HG02588 (cell line): ENCODE measurements around the gene RNF44.
A peak's percentile ranks its signal among the peaks of the same experiment; 100 is the strongest.
"Not testable (repeated sequence)": the region's sequence is repeated elsewhere in the genome, so short reads cannot be mapped to it uniquely, and the experiment has no call there.

Source experiments
- ATAC-seq: cut with Tn5 transposase; IDR thresholded peaks from one replicate; pipeline ENCODE4 v1.9.1; 2021; ENCODE audit warnings: mild to moderate bottlenecking, moderate library complexity; ENCODE audit not compliant: unreplicated experiment

RNF44 gene

DNA sequence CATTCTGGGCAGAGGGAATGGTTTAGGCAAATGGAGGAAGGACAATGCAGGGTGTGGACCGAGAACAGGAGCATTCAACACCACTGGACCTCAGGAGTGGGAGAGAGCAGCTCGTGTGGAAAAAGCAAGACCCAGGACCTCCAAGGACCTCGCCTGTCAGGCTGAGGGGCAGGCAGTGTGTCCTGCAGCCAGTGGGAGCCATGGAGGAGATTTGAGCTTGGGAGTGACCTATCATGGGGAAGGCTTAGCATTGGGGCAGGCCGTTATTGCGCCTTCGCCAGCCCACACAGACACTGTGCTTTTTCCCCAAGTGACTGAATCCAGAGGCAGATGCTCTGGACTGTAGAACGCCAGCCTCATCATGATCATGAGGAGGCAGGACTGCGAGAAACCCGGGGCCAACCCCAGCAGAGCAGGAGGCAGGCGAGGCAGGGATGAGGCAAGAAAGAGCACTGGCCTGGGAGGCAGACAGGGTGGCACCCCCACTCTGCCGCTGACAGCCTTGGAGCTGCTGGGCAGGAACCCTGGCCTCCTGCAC, 15.2 kb upstream of the RNF44 start:
- ATAC-seq, result no peak

DNA sequence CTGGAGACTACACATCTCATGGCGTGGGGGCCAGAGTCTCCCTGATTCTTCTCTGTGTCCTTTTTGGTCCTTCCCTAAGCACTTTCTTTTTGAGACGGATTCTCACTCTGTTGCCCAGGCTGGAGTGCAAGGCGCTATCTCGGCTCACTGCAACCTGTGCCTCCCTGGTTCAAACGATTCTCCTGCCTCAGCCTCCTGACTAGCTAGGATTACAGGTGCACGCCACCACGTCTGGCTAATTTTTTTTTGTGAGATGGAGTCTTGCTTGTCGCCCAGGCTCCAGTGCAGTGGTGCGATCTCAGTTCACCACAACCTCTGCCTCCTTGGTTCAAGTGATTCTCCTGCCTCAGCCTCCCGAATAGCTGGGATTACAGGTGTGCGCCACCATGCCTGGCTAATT, 13.7 kb upstream of the RNF44 start:
- ATAC-seq, result not testable (repeated sequence)

DNA sequence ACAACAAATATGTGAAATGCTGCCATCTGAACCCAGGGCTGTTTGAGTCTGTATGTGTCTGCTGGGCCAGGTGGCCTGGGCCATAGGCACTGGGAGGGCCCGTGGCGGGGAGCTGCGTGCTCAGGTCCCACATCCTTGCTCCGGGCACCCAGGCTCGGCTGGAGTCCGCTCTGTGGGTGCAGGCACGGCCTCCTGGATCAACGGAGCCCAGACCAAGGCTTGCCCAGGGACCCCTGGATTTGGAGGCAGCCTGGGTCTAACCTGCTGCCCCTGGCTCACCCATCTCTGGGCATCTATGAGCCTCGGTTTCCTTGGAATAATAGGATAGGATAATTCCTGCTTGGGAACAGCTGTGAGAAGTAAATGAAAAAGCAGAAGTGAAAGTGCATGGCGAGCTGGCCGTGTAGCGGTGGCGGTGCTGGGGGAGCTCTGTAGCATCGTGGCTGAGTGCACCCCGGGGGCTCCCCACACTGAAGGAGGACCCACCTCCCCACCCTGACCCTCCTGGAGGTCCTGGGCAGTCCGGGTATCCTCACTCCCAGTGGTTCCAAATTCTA, 13.2 kb upstream of the RNF44 start:
- ATAC-seq, result no peak

DNA sequence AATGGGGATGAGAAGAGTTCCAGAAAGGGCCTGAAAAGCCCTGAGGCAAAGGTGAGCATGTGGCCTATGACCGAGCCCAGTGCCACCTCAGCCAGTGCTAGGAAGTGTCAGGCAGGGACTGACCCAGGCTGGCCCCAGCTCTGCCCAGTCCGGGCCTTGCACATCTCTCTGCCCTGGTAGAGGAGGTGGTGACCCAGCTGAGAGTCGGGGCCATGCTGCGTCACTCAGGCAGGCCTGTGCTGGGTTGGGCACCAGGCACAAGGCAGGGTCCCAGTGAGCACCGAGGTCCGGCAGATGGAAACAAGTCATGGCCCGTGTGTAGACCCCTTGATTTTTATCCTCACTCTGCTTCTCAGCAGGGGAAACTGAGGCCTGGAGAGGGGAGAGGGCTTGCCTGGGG, 12.7 kb upstream of the RNF44 start:
- ATAC-seq, result no peak

DNA sequence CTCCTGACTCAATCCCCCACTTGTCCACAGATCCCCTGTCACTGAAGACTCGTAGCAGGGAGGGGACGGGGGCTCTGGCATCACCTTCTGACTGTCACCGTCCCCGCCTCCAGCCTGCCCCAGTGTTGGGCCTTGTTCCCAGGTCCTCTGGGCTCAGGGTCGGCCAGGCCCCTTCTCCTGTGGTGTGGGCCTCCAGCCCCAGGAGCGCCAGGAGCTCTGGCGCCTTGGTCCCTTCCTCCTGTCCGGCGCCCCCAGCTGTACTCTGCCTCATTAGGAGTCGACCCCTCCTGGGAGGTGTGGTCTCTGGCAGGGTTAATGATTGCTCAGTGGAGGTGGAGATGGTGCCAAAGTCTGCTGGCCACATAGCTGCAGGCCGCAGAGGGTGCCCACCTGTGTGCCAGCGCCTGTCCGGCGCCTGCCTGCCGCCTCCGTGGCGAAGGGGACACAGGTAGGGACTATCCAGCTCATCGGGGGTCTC, 11.8 kb upstream of the RNF44 start, which contains the start of gene CDHR2:
Gene CDHR2 (plus strand): TSS at position 376 of the 478 bp plus-strand sequence. CDS start 16,011 bp downstream, outside the sequence.
- ATAC-seq, result no peak

DNA sequence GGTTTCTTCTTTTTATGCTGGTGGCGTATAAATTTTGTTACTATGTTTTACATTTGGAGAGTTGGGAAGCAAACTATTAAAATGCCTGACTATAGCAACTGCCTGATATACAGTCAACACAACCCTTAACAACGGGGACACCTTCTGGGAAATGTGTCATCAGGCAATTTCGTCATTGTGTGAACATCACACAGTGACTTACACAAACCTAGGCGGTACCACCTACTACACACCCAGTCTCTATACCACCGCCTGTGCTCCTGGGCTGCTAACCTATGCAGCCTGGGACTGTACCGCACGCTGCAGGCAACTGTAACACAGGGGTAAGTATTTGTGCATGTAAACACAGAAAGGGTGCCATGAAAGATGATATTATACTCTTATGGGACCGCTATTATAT, 10.6 kb upstream of the RNF44 start:
- no peak for ATAC-seq

DNA sequence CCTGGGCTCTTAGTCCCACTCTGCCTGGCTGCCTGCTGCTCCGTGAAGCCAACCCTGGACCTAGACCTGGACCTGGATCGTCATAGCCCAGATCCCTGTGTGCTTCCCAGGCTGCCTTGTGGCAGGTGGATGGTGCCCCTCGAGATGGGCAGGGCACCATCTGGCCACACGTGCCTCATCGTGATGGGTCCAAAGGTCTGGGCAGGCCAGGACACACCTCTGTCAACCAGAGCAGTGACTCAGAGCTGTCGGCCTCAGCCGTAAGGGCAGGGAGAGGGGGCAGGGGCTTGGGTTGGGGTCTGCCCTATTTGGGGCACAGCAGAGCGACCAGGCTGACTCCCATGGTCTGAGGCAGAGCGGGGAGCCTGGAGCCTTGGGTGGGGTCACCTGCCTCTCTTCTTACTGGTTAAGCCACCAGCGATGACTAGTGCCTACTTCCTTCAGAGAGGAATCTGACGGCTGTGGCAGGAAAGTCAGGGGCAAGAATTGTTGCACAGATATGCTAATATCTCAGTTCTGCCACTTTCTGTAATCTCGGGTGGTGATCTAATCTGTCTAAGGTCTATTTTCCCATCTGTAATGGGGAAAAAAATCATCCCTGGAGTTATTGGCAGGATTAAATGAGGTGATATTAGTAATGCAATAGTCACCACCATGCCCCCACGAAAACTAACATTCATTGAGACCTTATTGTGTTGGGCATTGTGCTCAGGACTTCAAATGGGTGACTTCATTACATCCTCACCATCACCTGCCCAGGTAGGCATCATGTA, 8.7 kb upstream of the RNF44 start:
- ATAC-seq, result no peak

DNA sequence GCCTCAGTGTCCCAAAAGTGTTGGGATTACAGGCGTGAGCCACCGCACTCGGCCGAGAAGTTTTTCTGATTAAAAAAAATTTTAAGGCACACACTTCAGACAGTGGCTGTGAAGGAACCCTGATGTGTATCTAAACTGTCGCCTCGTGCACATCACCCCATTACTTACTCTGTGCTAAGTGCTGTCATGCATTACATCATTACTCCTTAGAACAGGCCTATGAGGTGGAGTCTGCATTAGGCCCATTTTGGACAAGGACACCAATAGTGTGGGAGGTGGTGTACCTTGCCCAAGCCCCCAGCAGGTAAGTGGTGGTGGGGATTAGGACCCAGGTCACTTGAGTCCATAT, 8.2 kb upstream of the RNF44 start:
- no peak for ATAC-seq

DNA sequence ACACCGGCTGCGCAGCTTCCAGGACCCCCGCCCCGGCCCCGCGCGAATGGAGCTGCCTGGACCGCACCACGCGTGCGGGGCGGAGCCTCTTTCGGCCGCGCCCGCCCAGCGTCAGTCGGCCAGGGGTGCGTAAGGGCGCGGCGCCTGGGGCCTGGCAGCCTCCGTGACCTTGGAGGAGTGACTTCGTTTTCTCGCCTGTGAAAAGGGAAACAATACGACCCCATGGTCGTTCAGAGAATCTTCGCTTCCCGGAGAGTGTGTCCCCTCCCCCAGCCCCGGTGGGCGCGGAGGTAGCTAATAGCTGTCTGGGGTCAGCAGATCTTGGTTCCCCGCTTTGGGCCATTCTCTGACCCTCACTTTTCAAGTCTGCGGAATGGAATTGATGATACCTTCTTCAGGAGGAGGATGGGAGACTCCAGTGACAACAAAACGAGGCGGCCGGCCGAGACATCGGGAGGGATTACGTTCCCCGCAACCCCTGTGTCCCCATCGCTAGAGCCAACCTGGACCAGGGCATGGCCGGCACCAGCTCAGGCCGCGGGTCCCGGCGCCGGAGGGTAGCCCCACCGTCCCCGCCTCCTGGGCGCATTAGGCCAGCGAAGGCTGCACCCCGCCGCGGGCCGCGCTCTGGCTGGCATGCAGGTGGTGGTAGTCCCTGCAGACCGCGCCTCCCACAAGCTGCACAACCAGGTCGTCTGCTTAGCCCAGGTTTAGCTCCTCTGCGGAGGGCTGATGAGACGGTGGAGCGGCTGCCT, 6.4 kb upstream of the RNF44 start:
- ATAC-seq, result peak; percentile 67

DNA sequence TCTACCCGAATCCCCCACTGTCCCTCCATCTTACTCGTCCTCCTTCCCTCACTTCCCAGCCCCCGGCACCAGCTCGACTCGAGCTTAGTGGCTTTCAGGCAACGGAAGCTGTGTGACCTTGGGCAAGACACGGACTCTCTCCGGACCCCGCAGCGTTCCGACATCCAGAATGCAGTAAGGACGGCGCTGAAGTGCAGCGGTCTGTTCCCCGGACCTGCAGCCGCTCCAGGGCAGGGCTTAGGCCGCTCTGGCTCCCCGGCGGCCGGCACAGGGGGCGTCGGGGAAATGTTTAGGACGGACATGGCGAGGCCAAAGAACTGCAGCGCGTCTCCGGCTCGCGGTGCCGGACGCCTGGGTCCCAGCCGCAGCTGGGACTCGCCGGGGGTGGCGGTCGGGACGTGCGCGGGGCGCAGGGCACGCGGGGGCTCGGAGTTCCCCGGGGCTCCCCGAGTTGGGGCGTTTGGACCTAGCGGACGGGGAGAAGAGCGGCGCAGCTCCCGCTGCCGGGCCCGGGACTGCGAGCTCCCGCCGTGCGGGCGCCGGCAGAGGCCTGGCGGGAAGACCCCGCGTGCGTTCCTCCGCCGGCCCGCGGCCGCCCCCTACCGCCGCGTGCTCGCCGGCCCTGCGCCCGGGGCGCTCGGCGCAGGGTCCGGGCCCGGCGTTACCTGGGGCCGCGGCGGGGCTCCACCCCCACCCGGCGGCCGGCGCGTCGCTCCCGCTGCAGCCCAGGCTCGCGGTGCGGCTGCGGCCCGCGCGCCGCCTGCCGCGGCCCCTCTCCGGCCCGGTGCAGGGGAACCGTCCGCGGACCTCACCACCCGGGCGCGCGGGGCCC, 5.6 kb upstream of the RNF44 start:
- peak; percentile 41 for ATAC-seq

DNA sequence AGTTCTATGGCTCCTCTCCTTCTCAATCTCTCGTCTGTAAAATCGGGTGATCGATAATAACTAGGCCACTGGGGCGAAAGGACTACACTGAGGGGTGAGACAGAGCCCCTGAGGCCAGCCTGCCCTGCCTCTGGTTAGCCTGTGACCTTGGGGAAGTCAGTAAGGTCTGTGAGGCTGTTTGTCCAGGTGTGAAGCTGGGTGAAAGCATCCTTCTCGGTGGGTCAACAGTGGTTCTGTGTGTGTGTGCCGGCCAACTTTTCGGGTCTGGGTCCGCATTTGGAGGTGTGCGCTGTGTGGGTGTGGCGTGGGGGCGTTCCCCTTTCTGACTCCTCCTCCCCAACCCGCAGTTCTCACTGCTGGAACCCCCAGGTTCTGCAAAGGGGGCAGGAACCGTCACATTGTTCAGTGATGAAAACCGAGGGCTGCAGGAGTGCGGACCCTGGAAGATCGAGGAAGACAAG, 5.0 kb upstream of the RNF44 start:
- no peak for ATAC-seq

DNA sequence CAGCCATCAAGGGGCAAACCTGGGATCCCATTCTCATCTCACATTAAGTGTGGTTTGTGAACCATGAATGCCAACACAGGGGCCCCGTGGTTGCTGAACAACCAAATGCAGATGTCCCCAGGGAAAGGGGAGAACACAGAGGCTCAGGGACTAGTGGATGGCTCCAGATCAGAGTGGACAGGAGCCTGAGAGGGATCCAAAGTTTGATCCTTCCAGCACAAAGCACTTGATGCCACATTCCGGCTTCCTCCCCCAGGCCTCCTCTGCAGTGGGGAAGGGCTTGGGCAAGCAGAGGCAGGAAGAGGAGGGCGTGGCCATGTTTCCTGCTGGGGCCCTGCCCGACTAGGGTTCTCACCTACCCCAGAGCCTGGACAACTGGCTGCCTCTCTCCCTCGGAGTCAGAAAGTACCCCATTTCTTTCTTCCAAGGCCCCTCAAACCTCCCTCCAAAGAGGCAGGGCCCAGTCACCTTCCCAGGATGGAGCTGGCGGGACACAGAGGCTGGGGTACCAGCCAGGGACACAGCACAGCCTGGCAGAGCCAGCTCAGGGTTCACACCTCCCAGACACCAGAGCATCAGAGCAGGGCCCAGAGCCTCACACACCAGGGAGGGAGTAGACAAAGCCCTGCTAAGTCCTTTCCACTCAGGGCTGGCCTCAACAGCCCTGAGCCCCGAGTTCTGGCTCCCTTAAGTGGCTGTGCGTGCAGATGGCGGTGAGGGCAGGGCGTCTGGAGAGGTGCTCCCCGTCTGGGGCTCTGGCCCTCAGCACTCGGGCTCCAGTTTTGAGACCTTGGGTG, 4.3 kb upstream of the RNF44 start:
- ATAC-seq, result no peak

DNA sequence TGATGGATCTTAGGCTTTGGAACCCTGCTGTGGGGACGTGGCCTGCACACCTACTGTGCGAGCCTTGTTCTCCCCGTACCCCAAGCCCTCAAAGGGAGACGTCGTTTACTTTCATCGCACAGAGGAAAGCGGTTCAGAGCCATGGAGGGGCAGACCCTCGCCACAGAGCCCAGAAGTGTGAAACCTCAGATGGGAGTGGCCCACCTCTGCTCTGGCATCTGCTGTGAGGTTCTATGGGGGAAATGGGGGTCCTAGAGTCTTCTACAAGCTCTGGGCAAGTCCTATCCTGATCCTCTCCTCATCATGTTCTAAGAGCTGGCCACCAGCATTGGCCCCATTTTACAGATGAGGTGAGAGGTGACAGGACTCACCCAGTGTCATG, 3.7 kb upstream of the RNF44 start:
- no peak for ATAC-seq

DNA sequence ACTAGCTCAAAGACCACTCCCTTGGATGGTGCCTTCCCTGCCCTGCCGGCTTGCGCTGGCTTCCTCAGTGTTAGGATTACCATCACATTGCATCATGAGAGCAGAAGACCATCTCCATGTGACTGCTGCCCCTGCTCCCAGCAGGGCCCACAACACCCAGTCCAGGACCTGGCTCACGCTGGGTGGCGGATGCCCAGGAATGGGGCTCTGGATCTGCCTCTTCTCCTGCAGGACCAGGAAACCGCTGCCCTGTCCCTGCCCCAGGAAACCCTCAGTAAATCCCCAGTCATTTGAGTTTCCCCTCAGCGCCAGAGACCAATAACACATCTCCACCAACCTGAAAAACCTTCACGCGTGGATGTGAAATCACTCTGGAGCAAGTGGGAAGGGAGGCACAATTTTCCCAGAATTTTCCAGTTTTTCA, 3.3 kb upstream of the RNF44 start:
- ATAC-seq, result no peak

DNA sequence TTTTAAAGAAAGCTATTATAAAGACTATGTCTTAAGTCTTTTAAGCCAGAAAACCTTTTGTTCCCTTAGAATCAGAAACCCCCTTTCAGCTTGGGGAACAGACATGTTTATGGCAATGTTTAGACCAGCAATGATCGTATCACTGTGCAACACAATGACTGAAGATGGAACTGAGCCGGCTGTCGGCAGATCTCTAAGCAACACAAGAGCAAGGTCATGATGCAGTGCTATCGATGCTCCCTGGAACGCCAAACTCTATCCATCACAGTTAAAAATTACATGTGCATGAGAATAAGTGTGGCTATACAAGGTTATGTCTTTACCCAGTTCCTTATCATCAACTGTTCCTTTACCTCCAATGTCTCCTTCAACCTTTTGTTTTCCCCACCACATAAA, 1.8 kb upstream of the RNF44 start:
- ATAC-seq, result no peak

DNA sequence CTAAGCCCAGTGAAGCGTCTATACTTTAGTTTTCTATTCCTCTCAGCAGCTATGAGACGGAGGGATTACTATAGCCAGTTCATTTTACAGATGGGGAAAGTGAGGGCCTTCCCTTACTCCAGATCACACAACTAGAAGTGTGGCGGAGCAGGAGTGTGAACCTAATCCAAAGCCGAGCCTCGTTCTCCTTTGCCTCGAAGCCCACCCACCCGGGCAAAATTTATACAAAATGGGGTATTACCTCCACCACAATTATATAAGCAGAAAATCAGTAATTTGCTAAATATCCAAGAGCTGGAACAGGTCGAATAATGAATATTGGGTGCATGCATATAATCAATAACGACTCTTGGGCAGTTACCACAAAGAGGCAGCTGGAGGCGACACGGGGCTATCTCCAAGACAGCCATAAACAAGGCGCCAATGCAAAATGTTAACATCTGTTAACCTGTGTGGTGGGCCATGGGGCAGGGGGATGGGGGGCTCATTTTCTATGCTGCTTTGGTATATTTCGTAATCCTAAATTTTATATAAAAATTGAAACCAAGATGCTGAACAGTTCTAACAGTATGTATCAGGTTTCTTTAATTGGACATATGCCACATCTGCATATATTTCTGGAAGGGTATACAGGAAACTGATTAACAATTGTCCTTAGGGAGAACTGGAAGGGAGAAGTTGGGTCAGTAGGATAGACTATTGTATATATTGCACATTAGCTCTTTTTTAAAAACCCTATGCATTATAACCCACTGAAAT, 1.2 kb upstream of the RNF44 start:
- no peak for ATAC-seq

DNA sequence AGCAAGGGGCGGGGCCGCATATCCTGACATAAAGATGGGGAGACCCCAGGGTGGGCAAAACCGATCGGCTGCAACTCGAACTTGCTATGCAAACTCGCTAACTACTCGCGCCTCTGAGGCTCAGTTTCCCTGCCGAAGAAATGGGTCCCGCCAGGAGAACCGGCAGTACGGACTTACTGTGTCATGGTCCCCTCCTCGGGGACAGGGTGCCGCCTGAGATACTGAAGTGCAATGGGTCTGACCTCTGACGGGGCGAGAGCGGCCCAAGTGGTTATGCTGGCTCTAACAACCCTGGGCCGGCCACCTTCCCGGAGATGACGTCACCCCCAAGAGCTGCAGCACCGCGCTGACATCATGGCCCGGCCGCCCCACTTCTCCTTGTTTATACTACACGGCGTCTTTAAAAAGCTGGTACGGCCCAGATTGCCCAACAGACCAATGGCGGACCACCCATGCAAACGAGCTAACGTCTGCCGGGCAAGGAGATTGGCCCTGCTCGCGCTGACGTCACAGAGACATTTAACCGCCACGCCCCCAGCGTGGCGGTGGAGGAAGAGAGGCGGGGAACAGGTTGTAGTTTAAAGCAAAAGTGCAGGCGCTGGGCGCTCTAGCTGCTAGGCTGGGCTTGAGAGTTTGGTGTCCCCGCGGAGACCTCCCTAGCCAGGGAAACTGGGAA, 490 bp upstream of the RNF44 start:
- ATAC-seq, result peak; percentile 74

DNA sequence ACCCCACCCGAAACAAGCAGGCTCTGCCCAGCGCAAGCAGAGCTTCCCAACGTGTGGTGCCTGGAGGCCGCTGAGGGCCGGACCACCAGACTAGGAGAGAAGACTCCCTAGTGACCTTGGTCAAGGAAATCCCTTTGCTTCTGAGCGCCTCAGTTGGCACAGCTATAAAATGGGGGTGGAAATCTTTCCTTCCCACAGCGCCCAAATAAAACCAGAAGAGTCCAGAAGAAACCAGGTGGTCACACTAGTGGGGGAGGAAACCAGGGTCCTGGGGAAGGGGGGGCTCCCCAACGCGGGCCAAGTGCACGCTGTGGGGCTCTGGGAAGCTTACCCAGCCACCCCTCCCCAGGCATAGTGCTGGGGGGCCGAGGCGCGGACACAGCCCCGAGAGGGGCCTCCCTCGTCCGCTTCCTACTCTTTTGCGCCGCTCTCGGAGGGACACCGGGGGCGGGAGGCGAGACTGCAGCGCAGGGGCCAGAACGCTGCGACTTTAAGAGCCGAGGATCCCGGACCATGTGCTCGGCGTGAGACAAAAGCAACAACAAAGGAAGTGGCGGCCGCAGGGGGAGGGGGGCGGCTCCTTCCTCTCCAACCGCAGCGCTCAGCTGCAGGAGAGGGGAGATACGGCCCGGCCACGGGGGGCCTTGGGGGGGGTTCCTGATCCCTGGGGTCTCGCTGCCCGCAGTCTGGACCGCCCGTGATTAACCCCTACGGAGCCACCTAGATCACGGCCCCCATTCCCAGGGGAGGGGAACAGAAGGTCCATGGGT, 885 bp downstream of the RNF44 start:
- ATAC-seq, result no peak
